Rectal smooth muscle tissue (tissue), 1 donor: ENCODE results near the gene R3HDM2.

Experiments used
- H3K27ac ChIP-seq: one replicate; pipeline ENCODE4 v1.7.0; 2013; ENCODE audit warnings: low read depth, low read length, inconsistent platforms
- H3K27me3 ChIP-seq: one replicate; pipeline ENCODE4 v1.7.0; 2013; ENCODE audit warnings: low read length; ENCODE audit not compliant: control insufficient read depth, insufficient read depth
- H3K36me3 ChIP-seq: one replicate; pipeline ENCODE4 v1.7.0; 2013; ENCODE audit warnings: low read length; ENCODE audit not compliant: control insufficient read depth, insufficient read depth
- H3K4me1 ChIP-seq: one replicate; pipeline ENCODE4 v1.7.0; 2013; ENCODE audit warnings: low read length; ENCODE audit not compliant: control insufficient read depth, insufficient read depth
- H3K4me3 ChIP-seq: one replicate; pipeline ENCODE4 v1.7.0; 2013; ENCODE audit warnings: low read length
- H3K9ac ChIP-seq: one replicate; pipeline ENCODE4 v1.7.0; 2013; ENCODE audit warnings: low read length

The R3HDM2 gene

DNA sequence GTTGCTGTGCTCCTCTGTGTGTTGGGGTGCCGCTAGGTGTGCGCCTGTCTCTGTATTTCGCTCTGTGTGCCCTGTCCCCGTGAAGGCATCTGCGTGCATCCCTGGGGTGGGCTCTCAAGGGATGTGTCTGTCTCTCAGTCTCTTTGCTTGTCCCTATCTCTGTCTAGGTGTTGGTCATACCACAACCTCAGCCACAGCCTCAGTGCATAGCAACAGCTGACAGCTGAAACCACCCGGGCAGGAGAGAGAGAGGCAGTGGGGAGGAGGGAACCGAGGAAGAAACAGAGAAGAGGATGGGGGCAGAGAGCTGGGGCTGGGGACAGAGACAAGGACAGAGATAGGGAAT lies 215.2 kb downstream of the R3HDM2 start:
- peaks cover 51% of the 10 kb centered on the region for H3K27me3 ChIP-seq
- H3K36me3 ChIP-seq: peaks cover under 1% of the 10 kb centered on the region
- no peak overlapping the region for H3K4me3 ChIP-seq
- H3K27ac ChIP-seq: no peak overlapping the region
- no peak overlapping the region for H3K9ac ChIP-seq
- no peaks in the 10 kb centered on the region for H3K4me1 ChIP-seq

DNA sequence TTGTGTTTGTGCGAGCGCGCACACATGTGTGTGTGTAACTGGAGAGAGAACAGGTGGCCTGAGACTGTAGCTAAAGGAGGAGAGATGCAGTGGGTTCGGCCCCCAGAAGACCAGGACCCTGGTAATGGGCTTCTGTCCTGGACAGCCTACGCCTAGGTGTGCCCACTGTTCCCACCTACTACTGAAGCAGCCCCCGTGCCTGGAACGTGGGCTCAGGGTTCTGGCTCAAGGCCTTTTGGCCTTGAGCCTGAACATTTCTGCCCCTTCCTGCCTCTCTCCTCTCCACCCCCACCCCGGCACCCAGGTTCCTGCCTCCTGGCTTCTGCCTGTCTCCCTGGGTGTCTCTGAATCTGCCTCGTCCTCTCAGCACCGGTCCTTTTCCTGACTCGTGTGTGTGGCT lies 215.8 kb downstream of the R3HDM2 start:
- H3K27me3 ChIP-seq: peaks cover 49% of the 10 kb centered on the region

DNA sequence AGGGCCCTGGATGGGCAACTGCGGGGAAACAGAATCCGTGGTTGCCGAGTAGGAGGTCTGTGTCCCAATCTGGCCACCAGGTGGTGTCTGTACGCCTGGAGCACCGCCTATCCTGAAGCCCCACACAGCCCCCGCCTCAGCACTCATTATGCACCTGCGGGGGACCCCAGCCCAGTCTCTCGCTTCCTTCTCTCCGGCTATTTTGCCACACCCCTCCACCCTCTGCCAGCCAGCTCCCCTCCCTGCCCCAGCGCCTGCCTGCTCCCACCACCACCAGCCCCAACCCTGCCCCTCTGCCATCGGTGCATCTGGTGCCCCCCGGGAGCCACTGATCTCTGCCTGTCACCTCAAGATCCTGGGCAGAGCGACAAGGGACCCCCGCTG lies 216.5 kb downstream of the R3HDM2 start:
- H3K9ac ChIP-seq: no peak overlapping the region
- H3K4me3 ChIP-seq: no peak overlapping the region
- peaks cover 43% of the 10 kb centered on the region for H3K27me3 ChIP-seq
- peaks cover 8% of the 10 kb centered on the region for H3K36me3 ChIP-seq
- H3K27ac ChIP-seq: no peak overlapping the region
- H3K4me1 ChIP-seq: no peaks in the 10 kb centered on the region

More for the DNA sequence above, 215.8 kb downstream of the R3HDM2 start:
- Histone ChIP-seq H3K4me3 (no peak overlapping the region), H3K27ac (no peak overlapping the region), H3K36me3 (peaks cover 3% of the 10 kb centered on the region), H3K9ac (no peak overlapping the region), H3K4me1 (no peaks in the 10 kb centered on the region)

DNA sequence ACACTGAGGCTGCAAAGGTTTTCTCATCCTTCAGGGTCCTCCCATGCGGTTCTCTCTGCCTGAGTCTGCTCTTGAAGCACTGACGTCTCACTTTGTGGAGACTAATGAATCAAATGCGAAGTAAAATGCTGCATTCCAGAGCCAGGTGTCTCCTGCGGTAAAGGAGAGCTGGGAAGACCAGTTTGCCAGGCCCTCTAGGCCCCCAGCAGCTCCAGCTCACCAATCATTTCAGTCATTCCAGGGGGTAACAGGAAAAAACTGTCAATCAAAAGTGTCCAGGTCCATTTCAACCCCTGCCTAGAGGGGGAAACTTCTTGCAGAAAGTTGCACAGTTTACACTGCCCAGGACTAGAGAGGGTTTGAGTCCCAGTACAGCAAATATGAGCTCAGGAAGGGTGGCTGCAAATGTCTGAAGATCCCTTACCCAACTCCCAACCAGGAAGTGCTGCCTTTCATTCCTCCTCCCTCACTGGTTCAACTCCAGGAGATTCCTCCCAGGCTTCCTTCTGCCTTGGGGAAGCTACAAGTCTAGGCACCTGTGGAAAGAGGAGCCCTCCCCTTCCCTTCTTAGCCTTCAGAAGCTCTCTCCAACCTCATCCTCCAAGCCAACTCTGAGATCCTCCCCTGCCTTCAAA lies 217.0 kb downstream of the R3HDM2 start:
- H3K9ac ChIP-seq: no peak overlapping the region
- no peaks in the 10 kb centered on the region for H3K4me1 ChIP-seq
- peaks cover 11% of the 10 kb centered on the region for H3K36me3 ChIP-seq
- H3K4me3 ChIP-seq: no peak overlapping the region
- H3K27me3 ChIP-seq: peaks cover 38% of the 10 kb centered on the region
- H3K27ac ChIP-seq: no peak overlapping the region

DNA sequence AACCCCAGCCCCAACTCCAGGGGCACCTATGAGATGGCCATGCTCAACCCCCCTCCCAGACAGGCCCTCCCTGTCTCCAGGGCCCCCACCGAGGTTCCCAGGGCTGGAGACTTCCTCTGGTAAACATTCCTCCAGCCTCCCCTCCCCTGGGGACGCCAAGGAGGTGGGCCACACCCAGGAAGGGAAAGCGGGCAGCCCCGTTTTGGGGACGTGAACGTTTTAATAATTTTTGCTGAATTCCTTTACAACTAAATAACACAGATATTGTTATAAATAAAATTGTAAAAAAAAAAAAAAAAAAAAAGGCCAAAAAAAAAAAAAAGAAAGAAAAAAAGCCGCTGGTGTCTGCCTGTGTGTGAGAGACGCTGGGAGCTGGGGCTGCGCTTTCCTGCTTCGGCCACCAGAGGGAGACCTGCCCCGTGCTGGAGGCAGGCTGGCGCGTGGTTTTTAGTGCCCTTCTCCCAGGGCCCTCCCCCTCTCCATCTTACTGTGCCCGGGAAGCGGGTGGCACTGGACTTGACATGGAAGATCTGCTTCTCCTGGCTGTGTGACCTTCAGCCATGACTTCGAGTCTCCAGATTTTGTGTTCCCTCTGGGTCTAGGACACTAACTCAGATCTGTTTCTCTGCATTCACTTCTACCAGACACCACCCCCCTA lies 217.7 kb downstream of the R3HDM2 start:
- Histone ChIP-seq H3K9ac (no peak overlapping the region), H3K27ac (no peak overlapping the region), H3K36me3 (peaks cover 13% of the 10 kb centered on the region), H3K4me3 (no peak overlapping the region), H3K27me3 (peaks cover 32% of the 10 kb centered on the region), H3K4me1 (no peaks in the 10 kb centered on the region)

DNA sequence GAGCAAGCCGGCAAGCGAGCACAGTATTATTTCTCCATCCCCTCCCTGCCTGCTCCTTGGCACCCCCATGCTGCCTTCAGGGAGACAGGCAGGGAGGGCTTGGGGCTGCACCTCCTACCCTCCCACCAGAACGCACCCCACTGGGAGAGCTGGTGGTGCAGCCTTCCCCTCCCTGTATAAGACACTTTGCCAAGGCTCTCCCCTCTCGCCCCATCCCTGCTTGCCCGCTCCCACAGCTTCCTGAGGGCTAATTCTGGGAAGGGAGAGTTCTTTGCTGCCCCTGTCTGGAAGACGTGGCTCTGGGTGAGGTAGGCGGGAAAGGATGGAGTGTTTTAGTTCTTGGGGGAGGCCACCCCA lies 218.2 kb downstream of the R3HDM2 start:
- H3K4me3 ChIP-seq: no peak overlapping the region
- no peak overlapping the region for H3K27ac ChIP-seq
- H3K4me1 ChIP-seq: no peaks in the 10 kb centered on the region
- peaks cover 18% of the 10 kb centered on the region for H3K36me3 ChIP-seq
- H3K9ac ChIP-seq: no peak overlapping the region
- peaks cover 27% of the 10 kb centered on the region for H3K27me3 ChIP-seq

DNA sequence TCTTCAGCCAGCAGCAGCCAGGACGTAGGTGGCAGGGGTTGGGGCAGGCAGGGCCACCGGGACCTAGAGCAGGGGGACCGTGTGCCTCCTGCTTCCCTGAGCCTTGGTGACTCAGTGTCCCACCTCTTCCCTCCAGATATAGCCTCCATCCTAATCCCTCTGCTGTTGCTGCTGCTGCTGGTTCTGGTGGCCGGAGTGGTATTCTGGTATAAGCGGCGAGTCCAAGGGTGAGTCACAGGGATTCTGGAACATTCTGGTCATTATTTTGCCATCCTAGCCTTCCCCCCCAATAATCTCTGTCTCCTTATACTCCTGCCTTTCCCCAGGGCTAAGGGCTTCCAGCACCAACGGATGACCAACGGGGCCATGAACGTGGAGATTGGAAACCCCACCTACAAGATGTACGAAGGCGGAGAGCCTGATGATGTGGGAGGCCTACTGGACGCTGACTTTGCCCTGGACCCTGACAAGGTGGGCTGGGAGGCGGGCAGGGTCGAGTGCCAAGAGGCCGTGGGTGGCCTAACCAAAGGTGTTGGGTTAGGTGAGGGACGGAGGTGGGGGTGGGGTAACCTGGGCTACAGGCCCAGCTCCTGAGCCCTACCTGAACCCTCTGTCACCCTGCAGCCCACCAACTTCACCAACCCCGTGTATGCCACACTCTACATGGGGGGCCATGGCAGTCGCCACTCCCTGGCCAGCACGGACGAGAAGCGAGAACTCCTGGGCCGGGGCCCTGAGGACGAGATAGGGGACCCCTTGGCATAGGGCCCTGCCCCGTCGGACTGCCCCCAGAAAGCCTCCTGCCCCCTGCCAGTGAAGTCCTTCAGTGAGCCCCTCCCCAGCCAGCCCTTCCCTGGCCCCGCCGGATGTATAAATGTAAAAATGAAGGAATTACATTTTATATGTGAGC lies 218.8 kb downstream of the R3HDM2 start:
- peaks cover 20% of the 10 kb centered on the region for H3K27me3 ChIP-seq
- H3K36me3 ChIP-seq: peaks cover 21% of the 10 kb centered on the region
- H3K9ac ChIP-seq: no peak overlapping the region
- H3K27ac ChIP-seq: no peak overlapping the region
- H3K4me3 ChIP-seq: no peak overlapping the region
- H3K4me1 ChIP-seq: no peaks in the 10 kb centered on the region

DNA sequence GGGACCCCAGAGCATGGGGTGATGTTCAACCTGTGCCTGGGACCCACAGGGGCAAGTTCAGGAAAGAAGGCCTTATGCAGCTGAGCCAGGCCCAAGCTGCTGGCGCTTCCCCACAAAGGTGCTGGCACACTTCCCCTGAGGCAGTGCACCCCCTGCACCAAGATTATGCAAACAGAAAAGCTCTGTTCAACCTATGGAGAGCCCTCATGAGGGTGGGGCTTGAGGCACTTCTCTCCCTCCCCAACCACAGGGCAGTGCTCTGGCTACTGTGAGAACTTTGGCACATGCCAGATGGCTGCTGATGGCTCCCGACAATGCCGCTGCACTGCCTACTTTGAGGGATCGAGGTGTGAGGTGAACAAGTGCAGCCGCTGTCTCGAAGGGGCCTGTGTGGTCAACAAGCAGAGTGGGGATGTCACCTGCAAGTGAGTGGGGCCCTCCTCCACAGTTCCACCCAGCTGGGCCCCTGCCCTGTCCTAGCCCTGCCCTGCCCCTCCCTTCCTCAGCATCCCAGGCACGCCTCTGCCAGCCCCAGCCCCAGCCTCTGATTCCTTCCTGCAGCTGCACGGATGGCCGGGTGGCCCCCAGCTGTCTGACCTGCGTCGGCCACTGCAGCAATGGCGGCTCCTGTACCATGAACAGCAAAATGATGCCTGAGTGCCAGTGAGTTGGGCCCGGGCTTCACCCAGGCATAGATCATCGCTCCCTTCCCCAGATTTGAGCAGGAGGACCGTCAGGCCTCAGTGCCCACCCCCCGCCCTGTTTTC lies 219.7 kb downstream of the R3HDM2 start:
- H3K27ac ChIP-seq: no peak overlapping the region
- H3K36me3 ChIP-seq: peaks cover 26% of the 10 kb centered on the region
- no peaks in the 10 kb centered on the region for H3K4me1 ChIP-seq
- H3K9ac ChIP-seq: no peak overlapping the region
- no peak overlapping the region for H3K4me3 ChIP-seq
- peaks cover 19% of the 10 kb centered on the region for H3K27me3 ChIP-seq

DNA sequence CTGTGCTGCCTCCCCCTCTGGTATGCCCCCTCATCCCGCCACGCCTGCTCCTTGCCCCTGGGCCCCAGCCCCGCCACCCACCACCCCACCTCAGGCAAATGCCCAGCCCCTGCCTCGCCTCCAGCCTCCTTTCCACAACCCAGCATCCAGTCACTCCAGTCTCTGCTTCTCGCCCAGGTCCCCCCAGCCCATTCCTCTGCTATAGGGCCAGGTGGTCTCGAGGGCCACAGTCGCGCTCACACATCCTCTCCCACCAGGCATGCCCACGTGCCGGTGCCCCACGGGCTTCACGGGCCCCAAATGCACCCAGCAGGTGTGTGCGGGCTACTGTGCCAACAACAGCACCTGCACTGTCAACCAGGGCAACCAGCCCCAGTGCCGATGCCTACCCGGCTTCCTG lies 220.4 kb downstream of the R3HDM2 start:
- Histone ChIP-seq H3K36me3 (peaks cover 29% of the 10 kb centered on the region), H3K27me3 (peaks cover 13% of the 10 kb centered on the region), H3K4me1 (no peaks in the 10 kb centered on the region), H3K27ac (no peak overlapping the region), H3K9ac (no peak overlapping the region), H3K4me3 (no peak overlapping the region)

DNA sequence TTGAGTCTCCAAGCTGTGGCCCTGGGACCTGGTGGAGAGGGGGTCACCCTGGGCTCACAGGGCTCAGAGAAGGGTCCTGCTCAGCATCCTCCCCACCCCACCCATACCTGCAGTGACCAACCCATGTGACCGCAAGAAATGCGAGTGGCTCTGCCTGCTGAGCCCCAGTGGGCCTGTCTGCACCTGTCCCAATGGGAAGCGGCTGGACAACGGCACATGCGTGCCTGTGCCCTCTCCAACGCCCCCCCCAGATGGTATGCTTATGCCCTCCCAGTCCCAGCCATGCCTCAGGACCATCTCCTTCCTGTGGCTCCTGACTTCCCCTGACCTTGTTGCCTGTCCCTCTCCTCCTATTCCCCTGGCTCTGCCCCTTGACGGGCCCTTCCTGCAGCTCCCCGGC lies 220.9 kb downstream of the R3HDM2 start:
- Histone ChIP-seq H3K4me3 (no peak overlapping the region), H3K27me3 (peaks cover 7% of the 10 kb centered on the region), H3K9ac (no peak overlapping the region), H3K27ac (no peak overlapping the region), H3K4me1 (no peaks in the 10 kb centered on the region), H3K36me3 (peaks cover 34% of the 10 kb centered on the region)

DNA sequence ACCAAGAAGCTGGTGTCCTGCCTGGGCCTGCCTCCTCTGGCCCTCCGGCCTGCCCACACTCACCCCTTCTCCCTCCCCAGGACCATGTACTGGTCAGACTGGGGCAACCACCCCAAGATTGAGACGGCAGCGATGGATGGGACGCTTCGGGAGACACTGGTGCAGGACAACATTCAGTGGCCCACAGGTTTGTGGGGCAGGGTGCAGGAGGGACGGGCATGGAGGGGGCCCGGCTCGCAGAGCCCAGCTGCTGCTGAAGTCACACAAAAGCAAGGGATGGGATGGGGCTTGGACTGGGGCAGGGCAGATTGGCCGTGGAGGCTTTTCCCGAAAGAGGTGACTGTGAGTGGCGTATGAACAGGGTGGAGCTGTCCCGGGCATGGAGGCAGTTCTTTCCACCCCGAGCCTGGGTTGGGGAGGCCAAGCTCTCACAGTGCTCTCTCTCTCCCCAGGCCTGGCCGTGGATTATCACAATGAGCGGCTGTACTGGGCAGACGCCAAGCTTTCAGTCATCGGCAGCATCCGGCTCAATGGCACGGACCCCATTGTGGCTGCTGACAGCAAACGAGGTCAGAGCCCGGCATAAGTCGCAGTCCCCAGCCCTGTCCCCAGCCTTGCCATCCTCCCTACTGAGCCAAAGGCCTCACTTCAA lies 222.1 kb downstream of the R3HDM2 start:
- Histone ChIP-seq H3K27me3 (peaks cover 3% of the 10 kb centered on the region), H3K9ac (no peak overlapping the region), H3K4me1 (no peaks in the 10 kb centered on the region), H3K27ac (no peak overlapping the region), H3K4me3 (no peak overlapping the region), H3K36me3 (peaks cover 39% of the 10 kb centered on the region)
